Hepatocyte (in vitro differentiated cells): ENCODE data around the gene ZNF776.

Experiments used
- EZH2phosphoT487 ChIP-seq: fragments of 200-600 bp; sonication (generic); IDR thresholded peaks from one replicate; pipeline ENCODE4 v1.6.1; 2018; ENCODE audit warnings: antibody characterized with exemption, mild to moderate bottlenecking, low read depth, moderate library complexity; ENCODE audit not compliant: unreplicated experiment, severe bottlenecking
- TF ChIP-seq, protein P1 (sequence below): fragments of 200-600 bp; sonication (generic); IDR thresholded peaks from 2 replicates; pipeline ENCODE4 v1.5.1; 2016; ENCODE audit warnings: antibody characterized with exemption, mild to moderate bottlenecking; ENCODE audit not compliant: poor library complexity

GRCh38 chr19:57746580-57747471 is at the start of gene ZNF776:
- TF ChIP-seq, protein P1, sequence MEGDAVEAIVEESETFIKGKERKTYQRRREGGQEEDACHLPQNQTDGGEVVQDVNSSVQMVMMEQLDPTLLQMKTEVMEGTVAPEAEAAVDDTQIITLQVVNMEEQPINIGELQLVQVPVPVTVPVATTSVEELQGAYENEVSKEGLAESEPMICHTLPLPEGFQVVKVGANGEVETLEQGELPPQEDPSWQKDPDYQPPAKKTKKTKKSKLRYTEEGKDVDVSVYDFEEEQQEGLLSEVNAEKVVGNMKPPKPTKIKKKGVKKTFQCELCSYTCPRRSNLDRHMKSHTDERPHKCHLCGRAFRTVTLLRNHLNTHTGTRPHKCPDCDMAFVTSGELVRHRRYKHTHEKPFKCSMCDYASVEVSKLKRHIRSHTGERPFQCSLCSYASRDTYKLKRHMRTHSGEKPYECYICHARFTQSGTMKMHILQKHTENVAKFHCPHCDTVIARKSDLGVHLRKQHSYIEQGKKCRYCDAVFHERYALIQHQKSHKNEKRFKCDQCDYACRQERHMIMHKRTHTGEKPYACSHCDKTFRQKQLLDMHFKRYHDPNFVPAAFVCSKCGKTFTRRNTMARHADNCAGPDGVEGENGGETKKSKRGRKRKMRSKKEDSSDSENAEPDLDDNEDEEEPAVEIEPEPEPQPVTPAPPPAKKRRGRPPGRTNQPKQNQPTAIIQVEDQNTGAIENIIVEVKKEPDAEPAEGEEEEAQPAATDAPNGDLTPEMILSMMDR: no peak
- no peak for TF ChIP-seq EZH2phosphoT487
